ENCODE measurements around the gene DCAF4. TPM values are rescaled to one million over a fixed set of nuclear protein-coding genes. Genes with fewer than 3 reads are reported as not detected.

Gene DCAF4
- total and polyA plus RNA-seq, 2 of the 4 experiments (the other 2 are of a cell fraction): 28.8 to 29.4 TPM

- POLR2A ChIA-PET (ENCODE audit: unreplicated experiment): no interaction called here
Observed at GRCh38 chr14:72974661-72975060, 48.4 kb downstream of the DCAF4 start.

More at GRCh38 chr14:72974661-72975060, 48.4 kb downstream of the DCAF4 start:
- H4K5ac ChIP-seq (ENCODE audit: low read depth, low read length): no peak overlapping the region
- no peak overlapping the region for H3K18ac ChIP-seq (ENCODE audit: low read depth, low read length)
- H2BK20ac ChIP-seq (ENCODE audit: low read depth, low read length): no peak overlapping the region
- no peak overlapping the region for H2AK9ac ChIP-seq (replicated peaks; ENCODE audit: low read depth, low read length, poor library complexity)
- H3K9me3 ChIP-seq (ENCODE audit: control insufficient read depth, insufficient read depth, low read length): no peaks in the 10 kb centered on the region
- TF ChIP-seq NFE2L2 (IDR thresholded peaks at IDR 0.05; ENCODE audit: low read depth, low read length) (no peak), MXI1 (IDR thresholded peaks at IDR 0.05; ENCODE audit: borderline replicate concordance, low read depth, low read length) (no peak), MAFK (IDR thresholded peaks at IDR 0.05; ENCODE audit: low read depth, low read length) (no peak), USF2 (IDR thresholded peaks at IDR 0.05; ENCODE audit: low read depth, low read length) (no peak), MAZ (IDR thresholded peaks at IDR 0.05; ENCODE audit: borderline replicate concordance, low read depth, low read length) (no peak), CTCF (conservative IDR thresholded peaks at IDR 0.05; ENCODE audit: low read depth, low read length) (no peak), FOS (IDR thresholded peaks at IDR 0.05; ENCODE audit: low read depth, low read length) (no peak), CEBPB (IDR thresholded peaks at IDR 0.05; ENCODE audit: low read depth, low read length) (no peak), SMC3 (IDR thresholded peaks at IDR 0.05; ENCODE audit: low read depth, low read length) (no peak), RAD21 (IDR thresholded peaks at IDR 0.05; ENCODE audit: low read length) (no peak), CHD1 (IDR thresholded peaks at IDR 0.05; ENCODE audit: low read depth, low read length) (no peak), ELK1 (IDR thresholded peaks at IDR 0.05; ENCODE audit: borderline replicate concordance, low read depth, low read length) (no peak)
- H3K23ac ChIP-seq (ENCODE audit: low read depth, low read length): no peak overlapping the region
- WGBS, 2 experiments (ENCODE audit: extremely low coverage in 2 of 2, insufficient read length in 1 of 2): 94% methylated on average over 7 of the region's 12 CpGs; no CpG with 5 or more reads in 1 of the 2 experiments
- H3K4me1 ChIP-seq (ENCODE audit: control insufficient read depth, insufficient read depth, low read length): no peaks in the 10 kb centered on the region
- no peak overlapping the region for H2AK5ac ChIP-seq (ENCODE audit: low read depth, low read length)
- H3K36me3 ChIP-seq (ENCODE audit: control insufficient read depth, insufficient read depth, low read length): peaks cover 61% of the 10 kb centered on the region
- BruUV-seq (replicated peaks): no TSS peak
- no peak overlapping the region for H2BK5ac ChIP-seq (ENCODE audit: low read depth, low read length, poor library complexity, severe bottlenecking)
- no peak overlapping the region for H3K9ac ChIP-seq (ENCODE audit: low read depth, low read length)
- H4K91ac ChIP-seq (ENCODE audit: insufficient read depth, low read depth, low read length): no peak overlapping the region
- H4K8ac ChIP-seq (ENCODE audit: low read depth in 2 of 2, low read length in 2 of 2): no peak overlapping the region
- no peaks in the 10 kb centered on the region for H4K20me1 ChIP-seq (ENCODE audit: insufficient read depth, low read length)
- no peak overlapping the region for H2BK15ac ChIP-seq (ENCODE audit: low read depth, low read length)
- in situ Hi-C loops (cut with MboI; ENCODE audit: low sequenced_read_pairs): no loop called here
- CTCF ChIA-PET: interaction anchor here (1.1 kb wide), 1 partner anchor 7 kb away, joined by 3 read pairs; no protein-coding TSS in a partner anchor
- ATAC-seq (ENCODE audit: low read depth) (no peak), DNase-seq (no peak)
- H3K4ac ChIP-seq (ENCODE audit: low read depth, low read length): no peak overlapping the region
- no peak overlapping the region for H2AFZ ChIP-seq (replicated peaks; ENCODE audit: low read length, poor library complexity)
- H3K4me2 ChIP-seq (ENCODE audit: low read depth, low read length): no peak overlapping the region
- H2BK120ac ChIP-seq (ENCODE audit: low read depth, low read length): no peak overlapping the region
- H3K14ac ChIP-seq (replicated peaks; ENCODE audit: low read depth, low read length): no peak overlapping the region
- H3K27me3 ChIP-seq (ENCODE audit: control insufficient read depth, insufficient read depth, low read length): no peaks in the 10 kb centered on the region
- no peak overlapping the region for H3K56ac ChIP-seq (ENCODE audit: extremely low read depth, insufficient read depth, low read length)
- H3K27ac ChIP-seq (ENCODE audit: insufficient read depth, low read length): no peak overlapping the region
- peaks cover under 1 to 7% of the 10 kb centered on the region in 2 experiments; a peak in 2 of 4 replicates for H3K79me1 ChIP-seq (ENCODE audit: low read depth in 1 of 2, low read length in 2 of 2)
- intact Hi-C loops (cut with micrococcal nuclease): no loop called here
- no peak overlapping the region for H3K4me3 ChIP-seq (ENCODE audit: insufficient read depth, low read depth, low read length)
- dilution Hi-C loops (cut with HindIII; ENCODE audit: low sequenced_read_pairs, unreplicated experiment): no loop called here
- H3K9me1 ChIP-seq (ENCODE audit: insufficient read depth, low read length): peaks cover 6% of the 10 kb centered on the region; the same call in 1 of the 2 replicates

All from IMR-90 (cell line).